ENCODE results near the gene ZNF217. TPM values are rescaled to one million over a fixed set of nuclear protein-coding genes. Genes with fewer than 3 reads are reported as not detected.
A peak's percentile ranks its signal among the peaks of the same experiment; 100 is the strongest.

Gene ZNF217
- total and polyA plus RNA-seq, 9 of the 15 experiments (the other 6 are each of a cell fraction or from before 2014, with no cell fraction given), result 3.0 to 41.8 (median 16.8) TPM

DNA sequence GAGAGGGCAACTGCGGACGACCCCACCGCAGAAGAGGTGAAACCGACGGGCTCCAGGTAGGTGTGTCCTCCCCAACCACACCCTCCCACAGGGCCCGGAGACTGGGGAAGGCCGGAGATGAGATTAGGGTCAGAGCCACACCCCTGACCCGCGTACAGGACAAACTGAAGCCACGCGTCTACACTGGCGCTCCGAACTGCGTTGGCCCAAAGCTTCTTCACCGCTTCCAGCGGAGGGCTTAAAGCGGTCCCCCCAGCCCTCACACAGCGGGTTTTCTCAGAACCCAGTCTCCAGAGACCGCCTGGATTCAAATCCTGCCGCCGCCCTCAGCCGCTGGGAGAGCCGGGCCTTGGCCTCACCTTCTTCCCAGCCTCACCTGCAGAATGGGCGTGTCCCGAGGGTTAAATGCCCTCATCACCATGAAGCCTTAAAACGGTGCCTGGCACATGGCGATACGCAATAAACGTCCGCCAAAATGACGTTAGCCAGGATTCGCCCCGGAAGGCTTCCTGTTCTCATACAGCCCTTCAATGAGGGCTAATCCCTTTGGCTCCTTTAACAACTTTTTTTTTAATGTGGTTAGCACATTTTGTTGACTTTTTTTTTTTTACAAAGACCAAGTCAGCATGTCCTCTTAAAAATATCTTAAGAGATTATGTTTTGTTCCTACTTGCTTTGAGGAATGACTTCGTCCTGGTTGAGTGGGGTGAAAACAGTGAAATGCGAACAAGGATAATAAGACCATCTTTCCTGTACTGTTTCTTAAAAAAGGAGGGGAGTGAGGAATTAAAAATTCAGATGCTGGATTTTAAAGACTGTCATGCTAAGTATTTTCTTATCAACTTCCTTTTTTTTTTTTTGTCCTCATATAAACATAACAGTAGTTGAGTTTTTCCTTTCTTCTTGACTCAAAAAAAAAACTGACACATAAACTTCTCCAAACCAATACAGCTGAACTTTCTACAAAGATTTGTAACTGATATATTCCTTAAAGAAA lies 15.1 kb upstream of the ZNF217 start (continued):
- no peak for TF ChIP-seq PKNOX1 (IDR thresholded peaks at IDR 0.05)
- TF ChIP-seq NR2F6 (CRISPR knock-in tag; IDR thresholded peaks at IDR 0.05), result no peak
- no peak for TF ChIP-seq EGR1 (conservative IDR thresholded peaks at IDR 0.05)
- TF ChIP-seq, protein P1, sequence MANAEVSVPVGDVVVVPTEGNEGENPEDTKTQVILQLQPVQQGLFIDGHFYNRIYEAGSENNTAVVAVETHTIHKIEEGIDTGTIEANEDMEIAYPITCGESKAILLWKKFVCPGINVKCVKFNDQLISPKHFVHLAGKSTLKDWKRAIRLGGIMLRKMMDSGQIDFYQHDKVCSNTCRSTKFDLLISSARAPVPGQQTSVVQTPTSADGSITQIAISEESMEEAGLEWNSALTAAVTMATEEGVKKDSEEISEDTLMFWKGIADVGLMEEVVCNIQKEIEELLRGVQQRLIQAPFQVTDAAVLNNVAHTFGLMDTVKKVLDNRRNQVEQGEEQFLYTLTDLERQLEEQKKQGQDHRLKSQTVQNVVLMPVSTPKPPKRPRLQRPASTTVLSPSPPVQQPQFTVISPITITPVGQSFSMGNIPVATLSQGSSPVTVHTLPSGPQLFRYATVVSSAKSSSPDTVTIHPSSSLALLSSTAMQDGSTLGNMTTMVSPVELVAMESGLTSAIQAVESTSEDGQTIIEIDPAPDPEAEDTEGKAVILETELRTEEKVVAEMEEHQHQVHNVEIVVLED (CRISPR knock-in tag; IDR thresholded peaks at IDR 0.05), result no peak
- no peak for TF ChIP-seq USF2 (CRISPR knock-in tag; IDR thresholded peaks at IDR 0.05)
- TF ChIP-seq FOXA3 (CRISPR knock-in tag; conservative IDR thresholded peaks at IDR 0.05 in 1 of 2, IDR thresholded peaks at IDR 0.05 in 1 of 2), result no peak
- TF ChIP-seq, protein P2, sequence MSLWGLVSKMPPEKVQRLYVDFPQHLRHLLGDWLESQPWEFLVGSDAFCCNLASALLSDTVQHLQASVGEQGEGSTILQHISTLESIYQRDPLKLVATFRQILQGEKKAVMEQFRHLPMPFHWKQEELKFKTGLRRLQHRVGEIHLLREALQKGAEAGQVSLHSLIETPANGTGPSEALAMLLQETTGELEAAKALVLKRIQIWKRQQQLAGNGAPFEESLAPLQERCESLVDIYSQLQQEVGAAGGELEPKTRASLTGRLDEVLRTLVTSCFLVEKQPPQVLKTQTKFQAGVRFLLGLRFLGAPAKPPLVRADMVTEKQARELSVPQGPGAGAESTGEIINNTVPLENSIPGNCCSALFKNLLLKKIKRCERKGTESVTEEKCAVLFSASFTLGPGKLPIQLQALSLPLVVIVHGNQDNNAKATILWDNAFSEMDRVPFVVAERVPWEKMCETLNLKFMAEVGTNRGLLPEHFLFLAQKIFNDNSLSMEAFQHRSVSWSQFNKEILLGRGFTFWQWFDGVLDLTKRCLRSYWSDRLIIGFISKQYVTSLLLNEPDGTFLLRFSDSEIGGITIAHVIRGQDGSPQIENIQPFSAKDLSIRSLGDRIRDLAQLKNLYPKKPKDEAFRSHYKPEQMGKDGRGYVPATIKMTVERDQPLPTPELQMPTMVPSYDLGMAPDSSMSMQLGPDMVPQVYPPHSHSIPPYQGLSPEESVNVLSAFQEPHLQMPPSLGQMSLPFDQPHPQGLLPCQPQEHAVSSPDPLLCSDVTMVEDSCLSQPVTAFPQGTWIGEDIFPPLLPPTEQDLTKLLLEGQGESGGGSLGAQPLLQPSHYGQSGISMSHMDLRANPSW (CRISPR knock-in tag; IDR thresholded peaks at IDR 0.05), result peak; percentile 63; the same call in 1 of the 2 replicates
- TF ChIP-seq GTF2A2 (tag; IDR thresholded peaks at IDR 0.05), result no peak
- no peak for TF ChIP-seq GTF2E2 (tag; IDR thresholded peaks at IDR 0.05)
- no peak for TF ChIP-seq CHCHD3 (CRISPR knock-in tag; IDR thresholded peaks at IDR 0.05)
- no peak for TF ChIP-seq SMAD3 (CRISPR knock-in tag; conservative IDR thresholded peaks at IDR 0.05)
- TF ChIP-seq MYNN (IDR thresholded peaks at IDR 0.05), result no peak
- TF ChIP-seq MYNN (CRISPR knock-in tag; IDR thresholded peaks at IDR 0.05), result no peak
- TF ChIP-seq HINFP (tag; conservative IDR thresholded peaks at IDR 0.05; ENCODE audit: low read depth), result no peak
